ENCODE data around the gene LRRC52.

GRCh38 chr1:165545974-165546373 lies 2.2 kb downstream of the LRRC52 start:
- TF ChIP-seq EZH2 (optimal IDR thresholded peaks at IDR 0.05; ENCODE audit: low read depth, low read length), result no peak
- TF ChIP-seq, protein P1, sequence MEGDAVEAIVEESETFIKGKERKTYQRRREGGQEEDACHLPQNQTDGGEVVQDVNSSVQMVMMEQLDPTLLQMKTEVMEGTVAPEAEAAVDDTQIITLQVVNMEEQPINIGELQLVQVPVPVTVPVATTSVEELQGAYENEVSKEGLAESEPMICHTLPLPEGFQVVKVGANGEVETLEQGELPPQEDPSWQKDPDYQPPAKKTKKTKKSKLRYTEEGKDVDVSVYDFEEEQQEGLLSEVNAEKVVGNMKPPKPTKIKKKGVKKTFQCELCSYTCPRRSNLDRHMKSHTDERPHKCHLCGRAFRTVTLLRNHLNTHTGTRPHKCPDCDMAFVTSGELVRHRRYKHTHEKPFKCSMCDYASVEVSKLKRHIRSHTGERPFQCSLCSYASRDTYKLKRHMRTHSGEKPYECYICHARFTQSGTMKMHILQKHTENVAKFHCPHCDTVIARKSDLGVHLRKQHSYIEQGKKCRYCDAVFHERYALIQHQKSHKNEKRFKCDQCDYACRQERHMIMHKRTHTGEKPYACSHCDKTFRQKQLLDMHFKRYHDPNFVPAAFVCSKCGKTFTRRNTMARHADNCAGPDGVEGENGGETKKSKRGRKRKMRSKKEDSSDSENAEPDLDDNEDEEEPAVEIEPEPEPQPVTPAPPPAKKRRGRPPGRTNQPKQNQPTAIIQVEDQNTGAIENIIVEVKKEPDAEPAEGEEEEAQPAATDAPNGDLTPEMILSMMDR (IDR thresholded peaks at IDR 0.05; ENCODE audit: low read length), result no peak
